GM12872 (cell line): Measurements from ENCODE around the gene EXOC4.

Source experiments
- TF ChIP-seq, protein P1 (sequence below): IDR thresholded peaks from 3 replicates; pipeline ENCODE4 v1.5.1; 2011; ENCODE audit warnings: low read depth, mild to moderate bottlenecking, low read length, moderate library complexity; ENCODE audit not compliant: insufficient read depth

The EXOC4 gene

DNA sequence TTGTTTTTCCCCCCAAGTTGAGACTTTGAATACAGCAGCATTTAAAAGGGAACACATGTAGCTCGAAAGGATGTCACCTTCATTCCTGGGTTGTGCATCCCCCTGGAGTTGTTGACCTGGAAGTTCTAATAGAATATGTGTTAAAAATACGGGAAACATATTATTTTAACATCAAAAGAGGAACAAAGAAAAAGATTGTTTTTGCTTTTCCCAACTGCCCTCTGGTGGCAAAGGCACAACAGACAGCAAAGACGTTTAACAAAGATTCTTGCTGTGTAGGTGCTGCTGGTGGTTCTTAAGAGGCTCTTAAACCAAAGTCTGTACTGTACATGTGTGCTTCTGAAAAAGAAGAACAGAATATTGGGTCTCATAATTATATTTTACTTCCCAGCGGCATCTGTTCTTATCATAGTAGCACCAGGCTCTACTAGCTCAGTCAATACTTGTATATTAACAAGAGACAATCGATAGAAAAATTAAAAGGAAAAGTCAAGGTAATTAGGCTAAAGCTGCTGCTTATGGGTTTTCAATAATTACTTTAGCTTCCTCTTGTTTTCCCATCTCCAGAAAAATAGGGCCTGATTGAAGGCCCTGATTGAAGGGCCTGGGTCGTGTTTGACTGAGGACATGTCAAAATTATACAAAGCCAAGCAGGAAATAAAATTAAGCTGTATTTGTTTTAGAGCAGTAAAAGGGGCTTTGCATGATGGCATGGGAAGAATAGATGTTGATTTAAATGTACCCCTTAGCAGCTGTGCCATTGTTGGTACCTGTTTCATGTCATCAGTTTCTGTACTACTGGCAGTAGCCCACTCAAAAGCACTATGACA is 490.0 kb downstream of the EXOC4 start:
- TF ChIP-seq, protein P1, sequence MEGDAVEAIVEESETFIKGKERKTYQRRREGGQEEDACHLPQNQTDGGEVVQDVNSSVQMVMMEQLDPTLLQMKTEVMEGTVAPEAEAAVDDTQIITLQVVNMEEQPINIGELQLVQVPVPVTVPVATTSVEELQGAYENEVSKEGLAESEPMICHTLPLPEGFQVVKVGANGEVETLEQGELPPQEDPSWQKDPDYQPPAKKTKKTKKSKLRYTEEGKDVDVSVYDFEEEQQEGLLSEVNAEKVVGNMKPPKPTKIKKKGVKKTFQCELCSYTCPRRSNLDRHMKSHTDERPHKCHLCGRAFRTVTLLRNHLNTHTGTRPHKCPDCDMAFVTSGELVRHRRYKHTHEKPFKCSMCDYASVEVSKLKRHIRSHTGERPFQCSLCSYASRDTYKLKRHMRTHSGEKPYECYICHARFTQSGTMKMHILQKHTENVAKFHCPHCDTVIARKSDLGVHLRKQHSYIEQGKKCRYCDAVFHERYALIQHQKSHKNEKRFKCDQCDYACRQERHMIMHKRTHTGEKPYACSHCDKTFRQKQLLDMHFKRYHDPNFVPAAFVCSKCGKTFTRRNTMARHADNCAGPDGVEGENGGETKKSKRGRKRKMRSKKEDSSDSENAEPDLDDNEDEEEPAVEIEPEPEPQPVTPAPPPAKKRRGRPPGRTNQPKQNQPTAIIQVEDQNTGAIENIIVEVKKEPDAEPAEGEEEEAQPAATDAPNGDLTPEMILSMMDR = peak; percentile 50

DNA sequence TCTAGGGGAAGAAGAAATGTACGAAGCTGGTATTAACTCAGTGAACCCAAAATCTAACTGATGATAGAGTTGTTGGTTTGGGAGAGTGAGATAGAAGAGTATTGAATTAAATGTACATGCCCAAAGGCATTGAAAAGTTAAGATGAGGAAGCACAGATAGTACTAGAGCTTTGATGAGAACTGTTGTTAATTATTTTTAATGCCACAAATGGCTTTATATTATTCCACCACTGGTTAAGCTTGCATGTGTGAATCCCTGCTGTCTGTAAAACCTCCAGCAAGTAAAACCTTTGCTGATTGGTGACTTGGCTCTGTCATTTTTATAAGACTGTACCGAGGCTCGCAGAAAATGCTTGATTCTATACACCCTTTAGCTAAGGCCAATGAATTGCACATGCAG is 491.6 kb downstream of the EXOC4 start:
- TF ChIP-seq, protein P1 = no peak

DNA sequence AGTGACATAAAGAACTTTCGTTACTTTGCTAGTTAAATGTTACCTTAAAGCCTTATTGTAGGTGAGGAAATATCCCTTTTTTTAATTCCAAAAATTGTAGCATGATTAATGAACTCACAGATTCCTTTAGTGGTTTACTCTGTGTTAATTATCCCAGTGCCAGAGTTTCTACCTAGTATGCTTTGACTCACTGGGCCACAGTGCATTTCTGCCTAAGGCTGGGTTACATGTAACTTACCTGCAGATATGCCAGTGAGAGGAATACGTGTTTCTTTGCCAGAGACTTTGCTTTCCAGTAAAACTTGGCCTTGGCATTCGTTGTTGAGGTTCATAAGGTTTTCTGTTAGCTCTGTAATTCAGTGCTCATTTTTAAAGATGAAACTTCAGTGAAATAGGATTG is 493.4 kb downstream of the EXOC4 start:
- TF ChIP-seq, protein P1 = no peak

DNA sequence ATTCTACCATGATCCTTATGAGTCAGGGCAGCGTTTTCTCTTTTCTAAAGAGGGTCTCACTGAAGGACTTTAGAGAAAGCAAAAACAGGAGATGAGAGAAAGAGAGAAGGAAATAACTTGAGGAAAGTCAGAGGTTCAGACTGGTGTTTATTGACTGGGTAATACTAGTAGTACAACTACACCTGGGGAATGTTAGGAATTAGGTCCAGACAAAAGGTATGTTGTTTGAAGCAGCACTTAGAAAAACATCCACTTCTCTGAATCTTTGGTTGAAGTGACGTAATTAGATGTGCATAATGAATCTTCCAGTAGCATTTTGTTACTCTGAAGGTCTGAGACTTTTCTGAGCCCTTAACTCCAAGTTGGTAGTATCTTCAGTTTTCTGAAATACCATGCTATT is 494.0 kb downstream of the EXOC4 start:
- TF ChIP-seq, protein P1 = no peak

DNA sequence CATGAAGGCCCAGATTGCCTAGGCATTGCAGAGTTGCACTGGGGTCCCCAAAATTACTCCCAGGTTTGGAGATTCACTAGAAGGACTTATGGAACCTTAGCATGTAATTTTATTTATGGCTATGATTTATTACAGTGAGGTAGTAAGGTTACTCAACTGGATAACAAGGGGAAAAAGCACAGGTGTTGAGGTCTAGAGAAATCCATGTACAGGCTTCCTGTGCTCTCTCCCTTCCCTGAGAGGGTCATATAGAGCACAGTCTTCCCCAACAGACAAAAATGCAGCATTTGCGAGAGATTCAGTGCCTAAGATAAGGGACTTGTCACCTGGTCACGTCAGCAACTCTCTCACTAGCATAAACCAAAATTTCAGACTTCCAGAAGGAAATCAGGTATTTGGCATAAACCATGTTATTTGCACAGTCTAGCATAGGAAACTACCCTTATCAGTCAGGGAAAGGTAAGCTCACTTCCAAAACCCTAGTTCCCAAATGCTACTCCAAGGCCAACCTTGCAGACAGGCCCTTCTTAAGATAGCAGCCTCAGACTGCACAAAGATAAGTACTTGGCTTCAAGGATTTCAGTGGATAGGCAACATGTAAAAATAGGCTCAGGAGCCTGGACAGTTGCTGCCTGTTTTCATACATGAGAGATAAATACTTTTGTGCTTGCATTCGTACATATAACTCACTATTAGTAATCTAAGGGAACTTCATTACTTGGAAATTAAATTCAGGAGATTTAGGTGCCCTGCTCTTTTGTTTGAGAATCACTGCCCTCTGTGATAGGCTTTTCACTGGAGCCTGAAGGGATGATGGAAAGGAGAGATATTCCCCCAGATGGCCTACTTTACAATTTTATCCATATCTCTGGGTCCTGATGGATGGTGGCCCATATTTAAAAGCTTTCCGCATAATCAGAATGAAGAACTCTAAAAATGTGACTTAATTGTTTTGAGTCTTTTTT is 495.8 kb downstream of the EXOC4 start:
- TF ChIP-seq, protein P1 = no peak

DNA sequence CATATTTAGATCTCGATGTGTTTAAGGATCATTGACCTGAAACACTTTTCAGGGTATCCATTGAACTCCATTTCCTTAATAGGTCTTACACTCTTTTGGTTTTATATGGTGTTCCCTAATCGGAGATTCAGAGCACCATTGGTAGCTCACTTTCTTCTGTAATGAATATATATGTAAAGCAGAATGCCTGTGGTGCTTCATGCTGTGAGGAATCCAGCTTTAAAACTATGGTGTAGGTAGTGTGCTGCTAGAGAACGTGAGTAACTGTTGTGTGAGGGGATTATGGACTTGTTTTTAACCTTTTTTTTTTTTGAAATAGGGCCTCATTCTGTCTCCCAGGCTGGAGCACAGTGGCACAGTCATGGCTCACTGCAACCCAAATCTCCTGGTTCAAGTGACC is 497.4 kb downstream of the EXOC4 start:
- TF ChIP-seq, protein P1 = no peak

DNA sequence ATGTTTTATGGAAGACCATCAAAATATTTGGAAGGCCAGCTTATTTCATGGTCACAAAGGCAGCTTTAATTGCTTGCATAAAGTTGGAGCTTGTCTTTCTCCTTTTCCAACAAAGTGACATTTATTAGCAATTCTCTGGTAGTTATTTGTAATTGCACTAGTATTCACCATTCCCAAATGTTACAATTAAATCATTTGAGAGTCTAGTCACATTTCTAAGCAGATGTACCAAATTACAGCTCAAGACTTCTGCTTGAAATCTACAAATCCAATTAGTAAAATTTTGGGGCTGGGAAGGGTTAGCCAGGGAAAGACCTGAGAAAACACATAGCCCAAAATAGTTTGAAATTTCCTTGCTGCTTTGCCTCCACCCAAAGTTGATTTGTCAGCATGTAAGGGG is 498.2 kb downstream of the EXOC4 start:
- TF ChIP-seq, protein P1 = no peak
